HEK293T (cell line): ENCODE measurements around the gene SPI1.

Experiments
- BHLHE40 ChIP-seq: fragments of 450-650 bp; IDR thresholded peaks from 2 replicates; pipeline ENCODE4 v1.6.1; 2016; ENCODE audit warnings: mild to moderate bottlenecking, moderate library complexity, borderline replicate concordance
- ELF4 ChIP-seq: fragments of 450-650 bp; IDR thresholded peaks from 2 replicates; pipeline ENCODE4 v1.6.1; 2017; ENCODE audit warnings: antibody characterized with exemption
- FOXM1 ChIP-seq: fragments of 450-650 bp; IDR thresholded peaks from 2 replicates; pipeline ENCODE4 v1.6.1; 2017; ENCODE audit warnings: mild to moderate bottlenecking, borderline replicate concordance
- SP1 ChIP-seq: fragments of 450-650 bp; IDR thresholded peaks from 2 replicates; pipeline ENCODE4 v1.6.1; 2017
- SUZ12 ChIP-seq: fragments of 450-650 bp; IDR thresholded peaks from 2 replicates; pipeline ENCODE4 v1.6.1; 2016; ENCODE audit warnings: mild to moderate bottlenecking
- ZNF384 ChIP-seq: fragments of 450-650 bp; IDR thresholded peaks from 2 replicates; pipeline ENCODE4 v1.6.1; 2016
- TF ChIP-seq, protein P1 (sequence below): fragments of 450-650 bp; IDR thresholded peaks from 2 replicates; pipeline ENCODE4 v1.6.1; 2016

DNA sequence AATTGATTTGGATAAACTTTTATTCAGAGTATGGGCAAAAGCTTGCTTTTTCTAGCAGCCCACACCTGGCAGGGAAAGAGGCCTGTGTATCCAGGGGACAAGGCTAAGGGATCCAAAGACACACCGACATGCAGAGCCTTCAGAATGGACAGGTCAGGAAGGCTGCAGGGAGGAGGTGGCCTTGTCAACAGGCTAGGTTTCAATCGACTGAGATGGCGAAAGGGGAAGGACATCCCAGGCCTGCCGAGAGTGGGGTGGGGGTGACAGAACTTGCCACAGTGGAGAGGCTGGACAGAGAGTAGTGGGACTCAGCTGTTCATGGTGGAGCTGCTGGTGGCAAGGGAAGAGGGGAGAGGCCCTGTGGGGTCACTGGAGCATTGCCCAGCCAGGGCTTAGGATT is 24.8 kb upstream of the SPI1 start:
- TF ChIP-seq, protein P1, sequence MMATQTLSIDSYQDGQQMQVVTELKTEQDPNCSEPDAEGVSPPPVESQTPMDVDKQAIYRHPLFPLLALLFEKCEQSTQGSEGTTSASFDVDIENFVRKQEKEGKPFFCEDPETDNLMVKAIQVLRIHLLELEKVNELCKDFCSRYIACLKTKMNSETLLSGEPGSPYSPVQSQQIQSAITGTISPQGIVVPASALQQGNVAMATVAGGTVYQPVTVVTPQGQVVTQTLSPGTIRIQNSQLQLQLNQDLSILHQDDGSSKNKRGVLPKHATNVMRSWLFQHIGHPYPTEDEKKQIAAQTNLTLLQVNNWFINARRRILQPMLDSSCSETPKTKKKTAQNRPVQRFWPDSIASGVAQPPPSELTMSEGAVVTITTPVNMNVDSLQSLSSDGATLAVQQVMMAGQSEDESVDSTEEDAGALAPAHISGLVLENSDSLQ = no peak
- TF ChIP-seq FOXM1 = no peak
- no peak for TF ChIP-seq BHLHE40
- TF ChIP-seq SUZ12 = no peak
- TF ChIP-seq ELF4 = no peak
- TF ChIP-seq SP1 = no peak
- no peak for TF ChIP-seq ZNF384
